ENCODE data around the gene ADAMTS10. TPM values are rescaled to one million over a fixed set of nuclear protein-coding genes. Genes with fewer than 3 reads are reported as not detected.
"Not testable (repeated sequence)": the region's sequence is repeated elsewhere in the genome, so short reads cannot be mapped to it uniquely, and the experiment has no call there.

Gene ADAMTS10
- total RNA-seq, 1 experiment from 2014 or later, result 3.4 TPM

DNA sequence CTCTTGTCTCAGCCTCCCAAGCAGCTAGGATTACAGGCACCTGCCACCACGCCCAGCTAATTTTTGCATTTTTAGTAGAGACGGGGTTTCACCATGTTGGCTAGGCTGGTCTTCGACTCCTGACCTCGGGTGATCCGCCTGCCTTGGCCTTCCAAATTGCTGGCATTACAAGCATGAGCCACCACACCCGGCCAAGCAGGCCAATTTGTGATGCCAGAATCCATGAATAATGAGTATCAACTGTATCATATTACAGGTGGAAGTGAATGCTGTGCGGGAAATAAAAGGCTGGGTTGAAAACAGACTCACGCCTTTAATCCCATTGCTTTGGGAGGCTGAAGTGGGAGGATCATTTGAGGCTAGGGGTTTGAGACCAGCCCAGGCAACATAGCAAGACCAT is 16.3 kb upstream of the ADAMTS10 start:
- DNase-seq (ENCODE audit: low read depth), result peak; percentile 37

DNA sequence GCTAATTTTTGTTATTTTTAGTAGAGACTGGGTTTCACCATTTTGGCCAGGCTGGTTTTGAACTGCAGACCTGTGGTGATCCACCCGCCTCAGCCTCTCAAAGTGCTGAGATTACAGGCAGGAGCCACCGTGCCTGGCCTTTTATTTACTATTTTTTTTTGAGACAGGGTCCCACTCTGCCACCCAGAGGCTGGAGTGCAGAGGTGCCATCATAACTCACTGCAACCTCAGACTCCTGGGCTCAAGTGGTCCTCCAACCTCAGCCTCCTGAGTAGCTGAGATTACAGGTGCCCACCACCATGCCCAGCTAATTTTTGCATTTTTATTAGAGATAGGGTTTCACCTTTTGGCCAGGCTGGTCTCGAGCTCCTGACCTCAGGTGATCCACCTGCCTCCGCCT is 12.4 kb upstream of the ADAMTS10 start:
- peak; percentile 35 for DNase-seq (ENCODE audit: low read depth)

DNA sequence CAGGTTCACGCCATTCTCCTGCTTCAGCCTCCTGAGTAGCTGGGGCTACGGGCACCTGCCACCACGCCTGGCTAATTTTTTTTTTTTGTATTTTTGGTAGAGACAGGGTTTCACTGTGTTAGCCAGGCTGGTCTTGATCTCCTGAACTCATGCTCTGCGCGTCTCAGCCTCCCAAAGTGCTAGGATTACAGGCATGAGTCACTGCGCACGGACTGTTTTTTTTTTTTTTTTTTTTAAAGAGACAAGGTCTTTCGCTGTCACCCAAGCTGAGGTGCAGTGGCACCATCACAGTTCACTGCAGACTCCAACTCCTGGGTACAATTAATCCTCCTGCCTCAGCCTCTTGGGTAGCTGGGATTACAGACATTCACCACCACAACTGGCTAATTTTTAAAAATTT is 8.2 kb upstream of the ADAMTS10 start:
- peak; percentile 70 for DNase-seq (ENCODE audit: low read depth)

DNA sequence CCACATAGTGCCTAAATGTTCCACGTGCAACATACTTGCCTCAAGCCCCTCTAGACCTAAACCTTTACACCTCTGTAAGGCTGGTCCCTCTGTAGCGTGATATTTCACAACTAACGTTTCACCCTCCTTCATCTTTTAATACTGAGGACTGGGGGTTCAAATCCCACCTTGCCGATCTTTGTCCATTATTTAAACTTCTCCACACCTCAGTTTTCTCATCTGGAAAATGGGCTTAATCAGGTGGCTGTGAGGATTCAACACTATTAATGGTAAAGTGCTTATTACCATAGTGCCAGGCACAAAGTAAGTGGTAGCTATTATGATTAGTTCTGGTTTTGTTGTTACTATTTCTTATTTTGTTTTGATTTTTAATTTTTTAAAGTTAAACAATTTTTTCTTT is 7.5 kb upstream of the ADAMTS10 start:
- no peak for DNase-seq (ENCODE audit: low read depth)

DNA sequence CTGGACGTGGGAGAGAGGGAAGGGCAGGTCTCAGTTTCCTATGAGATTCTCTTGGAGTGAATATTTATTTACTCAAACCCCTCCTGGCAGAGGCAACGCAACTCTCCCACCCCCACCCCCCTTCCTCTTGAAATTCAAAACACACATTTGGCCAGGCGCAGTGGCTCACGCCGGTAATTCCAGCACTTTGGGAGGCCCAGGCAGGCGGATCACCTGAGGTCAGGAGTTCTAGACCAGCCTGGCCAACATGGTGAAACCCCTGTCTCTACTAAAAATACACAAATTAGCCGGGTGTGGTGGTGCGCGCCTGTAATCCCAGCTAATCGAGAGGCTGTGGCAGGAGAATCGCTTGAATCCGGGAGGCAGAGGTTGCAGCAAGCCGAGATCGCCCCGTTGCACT is 6.8 kb upstream of the ADAMTS10 start:
- not testable (repeated sequence) for DNase-seq (ENCODE audit: low read depth)

DNA sequence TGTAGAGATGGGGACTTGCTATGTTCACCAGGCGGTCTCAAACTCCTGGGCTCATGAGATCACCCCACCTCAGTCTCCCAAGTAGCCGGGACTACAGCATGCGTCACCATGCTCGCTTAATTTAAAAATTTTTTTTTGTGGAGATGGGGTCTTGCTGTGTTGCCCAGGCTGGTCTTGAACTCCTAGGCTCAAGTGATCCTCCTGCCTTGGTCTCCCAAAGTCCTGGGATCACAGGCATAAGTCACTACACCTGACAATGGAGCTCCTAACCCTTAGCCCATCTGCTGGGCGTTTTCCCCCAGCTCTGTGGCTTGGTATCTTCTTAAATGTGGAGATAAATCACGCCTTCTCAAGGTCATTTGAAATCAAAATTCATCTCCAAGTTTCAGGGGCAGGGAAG is 6.3 kb upstream of the ADAMTS10 start:
- no peak for DNase-seq (ENCODE audit: low read depth)

DNA sequence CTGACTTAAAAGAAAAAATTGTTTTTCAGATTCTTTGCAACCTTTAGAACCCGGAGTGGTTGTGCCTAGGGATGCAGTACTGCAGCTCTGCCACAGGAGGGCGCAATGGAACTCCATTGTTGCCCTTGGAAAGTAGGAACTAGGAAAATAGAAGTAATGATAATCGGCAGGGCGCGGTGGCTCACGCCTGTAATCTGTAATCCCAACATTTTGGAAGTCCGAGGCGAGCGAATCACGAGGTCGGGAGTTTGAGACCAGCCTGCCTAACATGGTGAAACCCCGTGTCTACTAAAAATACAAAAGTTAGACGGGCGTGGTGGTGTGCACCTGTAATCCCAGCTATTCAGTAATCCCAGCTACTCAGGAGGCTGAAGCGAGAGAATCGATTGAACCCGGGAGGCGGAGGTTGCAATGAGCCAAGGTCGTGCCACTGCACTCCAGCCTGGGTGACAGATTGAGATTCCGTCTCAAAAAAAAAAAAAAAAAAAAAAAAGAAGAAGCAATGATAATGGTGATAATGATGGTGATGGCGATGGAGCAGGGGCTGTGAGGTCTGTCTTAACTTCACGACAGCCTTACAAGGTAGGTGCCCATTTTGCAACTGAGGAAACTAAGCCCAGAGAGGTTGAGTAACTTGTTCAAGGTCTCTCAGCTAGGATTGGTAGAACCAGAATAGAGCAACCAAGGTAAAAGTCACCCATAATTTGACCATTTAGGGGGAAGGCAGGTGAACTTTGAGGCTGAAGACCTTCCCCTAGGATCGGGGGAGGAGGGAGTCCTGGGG is 5.5 kb upstream of the ADAMTS10 start:
- DNase-seq (ENCODE audit: low read depth), result peak; percentile 67

DNA sequence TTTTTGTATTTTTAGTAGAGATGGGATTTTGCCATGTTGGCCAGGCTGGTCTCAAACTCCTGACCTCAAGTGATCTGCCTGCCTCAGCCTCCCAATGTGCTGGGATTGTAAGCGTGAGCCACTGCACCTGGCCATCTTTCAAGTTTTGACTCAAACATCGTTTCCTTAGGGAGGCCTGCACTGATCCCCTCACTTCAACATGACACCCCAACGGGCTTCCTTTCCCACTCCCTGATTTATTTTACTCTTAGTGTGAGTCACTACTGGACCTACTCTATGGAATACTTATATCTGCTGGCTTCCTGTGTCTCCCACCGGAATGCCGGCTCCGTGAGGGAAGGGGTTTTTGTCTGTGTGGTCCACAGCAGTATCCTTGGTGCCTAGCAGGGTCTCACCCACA is 4.5 kb upstream of the ADAMTS10 start:
- peak; percentile 77 for DNase-seq (ENCODE audit: low read depth)

DNA sequence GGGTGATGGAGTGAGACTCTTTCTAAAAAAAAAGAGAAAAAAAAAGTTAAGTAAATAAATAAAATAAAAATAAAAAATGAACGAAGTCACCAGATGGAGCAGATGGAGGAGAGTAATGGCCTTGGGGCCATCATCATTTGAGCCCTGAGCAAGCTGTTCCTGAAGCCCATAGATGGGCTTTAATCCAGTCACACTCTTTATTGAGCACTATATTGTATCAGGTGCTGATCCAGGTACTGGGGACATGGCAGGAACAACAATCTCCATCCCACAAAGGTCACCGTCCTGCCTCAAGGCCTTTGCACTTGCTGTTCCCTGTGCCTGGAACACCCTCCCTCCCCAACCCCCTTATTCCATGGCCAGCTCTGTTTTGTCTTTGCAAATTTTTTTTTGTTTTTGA is 3.9 kb upstream of the ADAMTS10 start:
- no peak for DNase-seq (ENCODE audit: low read depth)

DNA sequence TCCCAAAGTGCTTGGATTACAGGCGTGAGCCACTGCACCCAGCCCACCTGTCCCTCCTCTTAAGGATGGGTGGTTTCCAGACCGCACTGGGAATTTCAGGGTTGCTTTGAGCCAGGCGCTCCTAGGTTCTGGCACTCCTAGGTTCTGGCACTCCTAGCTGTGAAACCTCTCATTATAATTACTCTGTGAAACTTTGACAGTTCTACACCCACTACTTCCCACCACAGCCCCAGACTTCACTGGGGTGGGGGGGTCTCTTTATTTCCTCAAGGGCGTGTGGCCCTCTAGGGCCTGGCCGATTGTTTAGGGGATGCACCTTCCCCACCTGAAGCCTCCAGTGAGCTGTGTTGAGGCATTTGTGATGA is 2.3 kb upstream of the ADAMTS10 start:
- no peak for DNase-seq (ENCODE audit: low read depth)

DNA sequence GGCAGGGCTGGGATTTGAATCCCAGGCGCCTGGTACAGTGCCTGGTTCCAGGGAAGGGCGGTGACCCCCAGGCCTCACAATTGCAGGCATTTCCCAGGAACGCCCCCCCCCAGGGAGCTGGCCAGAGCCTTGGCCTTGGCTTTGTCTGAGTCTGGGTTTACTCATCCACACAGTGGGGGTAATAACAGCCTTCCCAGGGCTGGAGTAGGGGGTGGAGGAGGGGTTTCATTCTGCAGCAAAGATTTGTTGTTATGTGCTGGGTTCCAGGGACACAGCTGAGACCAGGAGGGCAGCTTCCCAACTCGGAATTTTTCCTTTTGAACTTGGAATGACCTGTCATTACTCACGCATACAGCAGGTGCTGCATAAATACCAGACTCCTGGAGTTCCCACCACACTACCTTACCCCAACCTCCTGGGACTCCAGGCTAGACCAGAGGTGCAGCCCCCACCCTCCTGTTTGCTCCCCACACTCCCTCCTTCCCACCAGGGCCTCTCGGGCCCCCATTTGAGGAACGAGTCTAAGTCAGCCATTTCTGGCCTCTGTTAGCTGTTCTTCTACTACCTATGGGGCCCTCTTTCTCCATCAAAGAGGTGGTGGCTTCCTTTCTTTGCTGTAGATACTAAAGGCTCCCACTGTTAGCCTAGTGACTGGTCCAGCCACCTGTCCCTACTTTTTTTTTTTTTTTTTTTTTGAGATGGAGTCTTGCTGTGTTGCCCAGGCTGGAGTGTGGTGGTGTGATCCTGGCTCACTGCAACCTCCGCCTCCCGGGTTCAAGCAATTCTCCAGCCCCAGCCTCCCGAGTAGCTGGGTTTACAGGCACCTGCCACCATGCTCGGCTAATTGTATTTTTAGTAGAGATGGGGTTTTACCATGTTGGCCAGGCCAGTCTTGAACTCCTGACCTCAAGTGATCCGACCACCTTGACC is 1.6 kb upstream of the ADAMTS10 start:
- peak; percentile 88 for DNase-seq (ENCODE audit: low read depth)

DNA sequence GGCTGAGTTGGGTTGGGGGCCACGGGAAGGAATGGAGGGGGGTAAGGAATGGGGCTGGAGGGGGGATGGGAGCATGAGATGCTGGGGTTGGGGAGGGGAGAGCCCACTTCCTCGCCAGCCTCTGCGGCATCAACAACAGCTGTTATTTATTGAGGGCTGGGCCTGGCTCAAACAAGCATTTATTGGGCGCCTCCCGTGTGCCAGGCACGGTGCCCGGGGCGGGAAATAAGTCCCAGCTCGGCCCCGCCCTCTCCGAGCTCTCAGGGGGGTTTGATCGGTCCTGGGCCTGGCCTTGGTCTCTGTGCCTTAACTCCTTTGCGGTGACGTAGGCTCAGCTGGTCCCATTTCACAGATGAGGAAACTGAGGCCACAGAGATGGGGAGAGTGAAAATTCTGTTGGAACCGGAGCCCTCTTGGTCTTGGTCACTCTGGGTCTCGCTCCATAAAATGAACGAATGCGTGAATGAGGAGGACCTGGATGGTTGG is 919 bp upstream of the ADAMTS10 start:
- no peak for DNase-seq (ENCODE audit: low read depth)

DNA sequence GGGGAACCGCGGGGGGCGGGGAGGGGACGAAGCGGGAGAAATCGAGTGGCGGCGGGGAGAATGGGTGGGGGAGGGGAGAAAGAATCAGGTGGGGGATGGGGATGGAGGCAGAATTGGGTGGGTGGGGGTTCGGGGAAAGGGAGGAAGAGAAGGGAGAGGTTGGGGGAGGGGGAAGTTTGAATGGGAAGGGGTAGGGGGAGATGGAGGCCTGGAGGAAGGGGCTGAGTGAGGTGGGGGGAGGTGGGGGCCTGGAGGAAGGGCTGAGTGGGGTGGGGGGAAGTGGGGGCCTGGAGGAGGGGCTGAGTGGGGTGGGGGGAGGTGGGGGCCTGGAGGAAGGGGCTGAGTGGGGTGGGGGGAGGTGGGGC is 403 bp upstream of the ADAMTS10 start:
- no peak for DNase-seq (ENCODE audit: low read depth)

DNA sequence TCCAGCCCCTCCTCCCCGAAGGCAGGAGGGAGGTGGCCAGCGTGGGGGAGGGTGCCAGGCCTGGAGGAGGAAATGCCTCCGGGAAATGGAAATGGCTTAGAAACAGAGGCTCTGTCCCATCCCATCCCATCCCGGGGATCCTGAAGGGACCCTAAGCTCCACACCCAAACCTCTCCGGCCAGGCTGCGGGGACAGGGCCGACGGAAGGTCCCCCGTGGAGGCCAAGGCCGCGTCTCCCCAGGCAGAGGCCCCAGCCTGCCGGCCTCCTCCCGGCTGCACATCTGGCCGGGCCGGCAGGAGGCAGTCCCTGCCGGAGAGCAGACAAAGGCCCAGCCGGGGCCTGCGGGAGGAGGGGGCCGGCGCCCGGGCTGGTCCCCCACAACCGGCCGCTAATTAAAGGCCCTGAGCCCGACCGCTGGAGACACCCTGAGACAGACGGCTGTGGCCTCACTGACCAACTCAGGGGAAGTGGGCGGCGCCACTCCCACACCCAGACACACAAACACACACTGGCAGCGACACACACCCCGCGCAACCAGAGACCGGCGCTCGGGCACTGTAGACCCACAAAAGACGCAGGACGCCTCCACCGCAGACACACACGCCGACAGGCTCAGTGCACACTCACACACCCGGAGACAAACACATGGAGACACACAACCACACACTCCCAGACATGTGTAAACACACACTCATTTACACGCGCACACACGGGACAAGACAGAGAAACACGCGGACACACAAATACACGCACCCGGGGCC is 1.1 kb downstream of the ADAMTS10 start:
- DNase-seq (ENCODE audit: low read depth), result peak; percentile 46

DNA sequence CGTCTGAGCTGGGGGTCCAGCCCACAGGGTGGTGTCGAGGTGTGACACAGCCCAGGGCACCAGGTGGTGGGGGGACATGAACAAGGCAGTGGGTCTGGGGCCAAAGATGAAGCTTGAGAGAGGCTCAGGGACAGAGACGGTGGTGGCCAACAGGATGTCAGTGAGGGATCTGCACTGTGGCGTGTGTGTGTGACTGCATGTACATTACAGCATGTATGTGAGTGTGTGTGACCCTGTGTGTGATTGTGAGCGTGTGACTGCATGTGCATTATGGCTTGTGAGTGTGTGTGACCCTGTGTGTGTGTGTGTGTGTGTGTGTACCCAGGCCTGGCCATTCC is 1.6 kb downstream of the ADAMTS10 start:
- DNase-seq (ENCODE audit: low read depth), result no peak

DNA sequence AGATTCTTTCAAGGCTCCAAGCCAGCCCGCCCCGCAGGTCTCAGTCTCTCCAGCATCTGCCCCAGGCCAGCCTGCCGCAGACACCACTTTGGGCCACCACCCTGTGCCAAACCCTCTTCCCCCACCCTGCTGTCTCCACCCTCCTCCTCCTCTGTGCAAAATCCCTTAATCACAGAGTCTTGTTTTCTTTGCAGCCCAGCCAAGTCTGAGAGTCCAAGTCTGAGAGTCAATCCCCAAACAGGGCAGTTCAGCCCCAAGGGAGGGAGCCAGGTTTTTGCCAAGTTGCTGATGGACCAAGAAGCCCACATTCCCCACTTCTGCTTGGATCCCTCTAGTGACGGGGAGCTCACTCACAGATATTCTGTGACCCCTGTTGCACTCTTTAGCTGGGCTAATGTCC is 3.1 kb downstream of the ADAMTS10 start:
- DNase-seq (ENCODE audit: low read depth), result peak; percentile 59

DNA sequence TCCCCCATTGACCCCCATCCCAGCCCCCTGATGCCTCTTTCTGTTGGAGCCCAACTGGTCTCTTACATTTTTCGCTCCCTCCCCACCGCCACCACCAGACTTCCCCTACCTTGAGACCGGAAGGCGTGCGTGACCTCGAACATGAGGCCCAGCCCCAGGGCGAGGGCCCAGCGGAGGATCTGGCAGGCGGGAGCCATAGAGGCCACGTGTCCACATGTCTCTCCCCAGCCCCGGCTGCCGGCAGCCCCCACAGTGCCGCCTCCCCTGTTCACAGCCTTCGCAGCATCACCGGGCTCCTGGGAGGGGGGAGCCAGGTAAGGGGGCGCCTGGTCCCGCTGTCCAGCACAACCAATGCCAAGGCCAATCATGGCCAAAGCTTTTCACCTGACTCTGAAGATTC is 5.0 kb downstream of the ADAMTS10 start:
- DNase-seq (ENCODE audit: low read depth), result no peak

DNA sequence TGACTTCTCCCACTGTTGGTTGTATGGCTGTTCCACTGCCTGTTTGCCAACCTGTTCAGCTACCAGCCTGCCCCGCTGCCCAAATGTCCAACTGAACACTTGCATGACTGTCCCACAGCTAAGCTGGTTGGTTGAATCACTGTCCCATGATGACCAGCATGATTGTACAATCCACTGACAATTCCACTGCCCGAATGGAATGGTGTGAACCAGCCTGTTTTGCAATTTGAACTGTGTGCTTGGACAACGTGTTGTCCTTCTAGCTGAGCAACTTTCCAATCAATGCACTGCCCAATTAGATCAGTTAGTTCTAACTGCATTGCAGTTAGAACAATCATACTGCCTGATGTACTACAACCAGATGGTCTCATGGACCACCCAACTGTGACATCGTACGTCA is 8.7 kb downstream of the ADAMTS10 start:
- DNase-seq (ENCODE audit: low read depth), result no peak

DNA sequence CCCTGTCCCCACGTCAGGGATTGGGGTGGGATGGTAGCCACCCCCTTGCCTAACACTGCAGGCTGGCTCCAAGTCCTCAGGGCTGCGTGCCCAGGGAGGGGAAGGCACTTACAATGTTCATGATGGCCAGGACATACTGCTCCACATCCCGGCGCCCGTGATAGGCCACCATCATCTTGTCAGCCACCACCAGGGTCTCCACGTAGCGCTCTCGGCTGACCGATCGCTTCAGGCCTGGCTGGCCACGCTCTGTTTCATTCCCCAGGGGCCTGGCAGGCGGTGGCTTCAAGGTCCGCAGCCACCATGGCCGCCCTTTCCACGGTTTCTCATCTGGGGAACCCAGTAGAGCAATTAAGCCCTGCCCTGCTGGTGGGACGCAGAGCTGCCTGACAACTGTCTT is 9.7 kb downstream of the ADAMTS10 start:
- DNase-seq (ENCODE audit: low read depth), result no peak

DNA sequence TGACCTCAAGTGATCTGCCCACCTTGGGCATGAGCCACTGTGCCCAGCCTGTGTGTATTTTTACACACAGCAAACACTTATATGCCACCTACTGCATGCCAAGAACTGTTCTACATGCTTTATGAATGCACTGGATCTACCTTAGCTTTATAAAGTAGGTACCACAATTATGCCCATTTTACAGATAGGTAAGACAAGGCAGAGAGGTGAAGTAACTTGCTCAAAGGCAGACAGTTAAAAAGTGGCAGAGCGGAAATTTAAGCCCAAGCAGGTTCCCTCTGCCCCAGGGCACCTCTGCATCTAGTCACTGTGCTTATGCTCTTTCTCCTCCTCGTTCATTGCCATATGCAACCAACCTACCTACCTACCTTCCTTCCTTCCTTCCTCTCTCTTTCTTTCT is 10.5 kb downstream of the ADAMTS10 start:
- DNase-seq (ENCODE audit: low read depth), result no peak

DNA sequence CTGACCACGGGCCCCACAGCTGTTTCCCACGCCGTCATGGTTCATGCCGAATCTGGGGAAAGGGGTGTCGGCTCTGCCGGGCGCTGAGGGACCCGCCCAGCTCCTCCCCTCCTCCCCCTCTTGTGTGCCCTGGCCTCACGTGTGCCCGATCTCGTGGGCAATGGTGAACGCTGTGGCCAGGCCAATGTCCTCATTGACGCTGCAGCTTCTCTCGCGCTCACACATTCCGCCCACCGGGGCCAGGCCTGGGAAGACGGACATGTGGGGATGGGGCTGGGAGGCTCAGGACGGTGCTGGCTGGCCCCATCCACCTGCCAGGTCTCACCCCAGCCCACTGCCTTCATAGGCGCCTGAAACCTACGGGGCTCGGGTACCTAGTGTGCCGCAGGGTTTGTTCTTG is 14.3 kb downstream of the ADAMTS10 start:
- no peak for DNase-seq (ENCODE audit: low read depth)

DNA sequence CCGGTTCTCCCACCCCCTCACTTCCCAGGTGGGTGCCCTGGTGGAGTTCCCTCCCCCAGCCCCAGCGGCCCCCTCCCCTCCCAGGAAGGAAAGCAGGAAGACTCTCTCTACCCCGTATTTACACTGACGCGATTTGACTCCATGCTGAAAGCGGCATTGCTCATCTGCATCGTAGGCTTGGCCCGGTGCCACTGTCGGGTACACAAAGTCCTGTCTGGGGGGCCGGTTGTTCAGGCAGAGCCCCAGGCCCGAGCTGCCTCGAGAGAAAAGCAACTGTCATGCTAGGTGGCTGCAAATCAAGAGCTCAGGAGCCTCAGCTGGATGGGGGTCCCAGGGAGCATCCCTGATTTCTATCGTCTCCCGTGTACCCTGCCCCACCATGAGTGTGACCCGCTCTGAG is 14.9 kb downstream of the ADAMTS10 start:
- no peak for DNase-seq (ENCODE audit: low read depth)

Data from M059J (cell line).